ENCODE data around the gene PRDM11. TPM values are rescaled to one million over a fixed set of nuclear protein-coding genes. Genes with fewer than 3 reads are reported as not detected.

Gene PRDM11
- total and polyA plus RNA-seq, 2 donors from 2014 or later = 2.9 to 22.5 TPM

DNA sequence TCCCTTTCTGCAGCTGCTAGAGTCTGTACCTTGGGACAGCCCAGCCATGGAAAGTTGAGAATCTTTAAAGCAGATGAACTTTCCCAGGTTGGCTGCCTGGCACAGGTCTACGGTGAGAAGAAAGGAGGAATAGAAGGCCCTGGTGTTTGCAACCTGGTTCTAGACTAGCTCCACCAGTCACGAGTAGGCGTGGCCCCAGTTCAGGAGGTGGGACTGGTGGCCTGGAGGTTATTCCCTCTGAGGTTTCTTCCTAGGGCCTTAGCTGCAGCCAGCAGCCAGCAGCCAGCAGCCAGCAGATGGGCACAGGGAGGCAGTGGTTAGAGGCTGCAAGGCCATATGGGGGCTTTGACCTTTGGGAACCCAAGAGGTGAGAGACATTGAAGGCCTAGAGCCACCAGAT is 40.9 kb downstream of the PRDM11 start:
- intact Hi-C loops (cut with DNase I) = no loop called here
- Histone ChIP-seq H3K27me3 (ENCODE audit: control insufficient read depth, insufficient read depth, low read length) (no peaks in the 10 kb centered on the region), H3K27ac (ENCODE audit: low read depth in 2 of 2, low read length in 2 of 2) (no peak overlapping the region), H3K4me3 (ENCODE audit: low read length in 3 of 3) (no peak overlapping the region), H3K9ac (ENCODE audit: low read length in 3 of 3) (no peak overlapping the region), H3K9me3 (ENCODE audit: control insufficient read depth in 2 of 3, insufficient read depth in 1 of 3, low read length in 3 of 3) (no peaks in the 10 kb centered on the region), H3K4me1 (ENCODE audit: control insufficient read depth in 2 of 3, insufficient read depth in 2 of 3, low read depth in 1 of 3, low read length in 3 of 3) (no peaks in the 10 kb centered on the region), H3K36me3 (ENCODE audit: control insufficient read depth in 2 of 3, insufficient read depth in 3 of 3, low read length in 3 of 3) (peaks cover 13 to 14% (median 13%) of the 10 kb centered on the region in 3 donors)
- no peak for DNase-seq
- TF ChIP-seq, protein P1, sequence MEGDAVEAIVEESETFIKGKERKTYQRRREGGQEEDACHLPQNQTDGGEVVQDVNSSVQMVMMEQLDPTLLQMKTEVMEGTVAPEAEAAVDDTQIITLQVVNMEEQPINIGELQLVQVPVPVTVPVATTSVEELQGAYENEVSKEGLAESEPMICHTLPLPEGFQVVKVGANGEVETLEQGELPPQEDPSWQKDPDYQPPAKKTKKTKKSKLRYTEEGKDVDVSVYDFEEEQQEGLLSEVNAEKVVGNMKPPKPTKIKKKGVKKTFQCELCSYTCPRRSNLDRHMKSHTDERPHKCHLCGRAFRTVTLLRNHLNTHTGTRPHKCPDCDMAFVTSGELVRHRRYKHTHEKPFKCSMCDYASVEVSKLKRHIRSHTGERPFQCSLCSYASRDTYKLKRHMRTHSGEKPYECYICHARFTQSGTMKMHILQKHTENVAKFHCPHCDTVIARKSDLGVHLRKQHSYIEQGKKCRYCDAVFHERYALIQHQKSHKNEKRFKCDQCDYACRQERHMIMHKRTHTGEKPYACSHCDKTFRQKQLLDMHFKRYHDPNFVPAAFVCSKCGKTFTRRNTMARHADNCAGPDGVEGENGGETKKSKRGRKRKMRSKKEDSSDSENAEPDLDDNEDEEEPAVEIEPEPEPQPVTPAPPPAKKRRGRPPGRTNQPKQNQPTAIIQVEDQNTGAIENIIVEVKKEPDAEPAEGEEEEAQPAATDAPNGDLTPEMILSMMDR (IDR thresholded peaks at IDR 0.05; ENCODE audit: borderline replicate concordance, extremely low read depth, insufficient read depth) = no peak
- no peak for FAIRE-seq

DNA sequence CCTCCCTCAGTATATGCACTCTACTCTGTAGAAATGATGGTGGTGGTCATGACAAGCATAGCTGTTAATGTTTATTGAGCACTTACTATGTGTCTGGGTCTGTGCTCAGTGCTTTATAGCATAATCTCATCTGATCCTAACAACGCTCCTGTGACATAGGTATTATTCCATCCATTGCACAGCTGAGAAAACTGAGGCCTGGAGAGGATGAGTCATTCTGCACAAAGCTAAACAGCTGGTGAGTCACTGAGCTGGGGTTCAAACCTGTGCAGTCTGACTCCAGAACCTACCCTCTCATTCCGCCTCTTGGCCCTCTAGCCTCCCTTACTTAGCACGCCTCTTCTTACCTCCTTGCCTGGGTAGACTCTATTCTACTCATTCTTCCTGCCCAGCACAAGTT is 41.7 kb downstream of the PRDM11 start:
- intact Hi-C loops (cut with DNase I) = no loop called here
- Histone ChIP-seq H3K27me3 (ENCODE audit: control insufficient read depth, insufficient read depth, low read length) (no peaks in the 10 kb centered on the region), H3K27ac (ENCODE audit: low read depth in 2 of 2, low read length in 2 of 2) (no peak overlapping the region), H3K4me1 (ENCODE audit: control insufficient read depth in 2 of 3, insufficient read depth in 2 of 3, low read depth in 1 of 3, low read length in 3 of 3) (no peaks in the 10 kb centered on the region), H3K9me3 (ENCODE audit: control insufficient read depth in 2 of 3, insufficient read depth in 1 of 3, low read length in 3 of 3) (no peaks in the 10 kb centered on the region), H3K4me3 (ENCODE audit: low read length in 3 of 3) (no peak overlapping the region), H3K9ac (ENCODE audit: low read length in 3 of 3) (no peak overlapping the region), H3K36me3 (ENCODE audit: control insufficient read depth in 2 of 3, insufficient read depth in 3 of 3, low read length in 3 of 3) (peaks cover 13 to 14% (median 14%) of the 10 kb centered on the region in 3 donors)
- FAIRE-seq (no peak), DNase-seq (no peak)
- TF ChIP-seq, protein P1 (IDR thresholded peaks at IDR 0.05; ENCODE audit: borderline replicate concordance, extremely low read depth, insufficient read depth) = no peak

DNA sequence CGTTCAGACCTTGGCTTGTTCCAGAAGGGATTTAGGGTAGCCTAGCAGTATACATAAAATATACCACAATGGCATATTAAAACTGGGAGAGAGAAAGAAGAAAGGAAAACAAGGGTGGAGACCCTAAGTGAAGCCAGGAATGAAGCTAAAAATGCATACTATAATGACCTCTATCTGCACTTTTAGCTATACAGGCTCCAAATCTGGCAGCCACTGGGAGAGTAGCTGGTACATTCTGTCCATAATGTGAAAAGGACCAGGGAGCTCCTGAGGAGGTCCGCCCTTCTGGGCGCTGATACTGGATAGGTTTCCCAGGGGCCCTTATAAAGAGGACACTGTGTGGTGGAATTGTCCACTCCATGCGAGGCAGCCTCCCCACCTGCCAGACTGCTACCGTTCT is 42.8 kb downstream of the PRDM11 start:
- intact Hi-C loops (cut with DNase I) = no loop called here
- Histone ChIP-seq H3K9me3 (ENCODE audit: control insufficient read depth in 2 of 3, insufficient read depth in 1 of 3, low read length in 3 of 3) (no peaks in the 10 kb centered on the region), H3K4me1 (ENCODE audit: control insufficient read depth in 2 of 3, insufficient read depth in 2 of 3, low read depth in 1 of 3, low read length in 3 of 3) (no peaks in the 10 kb centered on the region), H3K36me3 (ENCODE audit: control insufficient read depth in 2 of 3, insufficient read depth in 3 of 3, low read length in 3 of 3) (peaks cover 6 to 11% (median 8%) of the 10 kb centered on the region in 3 donors), H3K27ac (ENCODE audit: low read depth in 2 of 2, low read length in 2 of 2) (no peak overlapping the region), H3K4me3 (ENCODE audit: low read length in 3 of 3) (no peak overlapping the region), H3K27me3 (ENCODE audit: control insufficient read depth, insufficient read depth, low read length) (no peaks in the 10 kb centered on the region), H3K9ac (ENCODE audit: low read length in 3 of 3) (no peak overlapping the region)
- FAIRE-seq (no peak), DNase-seq (no peak)
- TF ChIP-seq, protein P1 (IDR thresholded peaks at IDR 0.05; ENCODE audit: borderline replicate concordance, extremely low read depth, insufficient read depth) = no peak

DNA sequence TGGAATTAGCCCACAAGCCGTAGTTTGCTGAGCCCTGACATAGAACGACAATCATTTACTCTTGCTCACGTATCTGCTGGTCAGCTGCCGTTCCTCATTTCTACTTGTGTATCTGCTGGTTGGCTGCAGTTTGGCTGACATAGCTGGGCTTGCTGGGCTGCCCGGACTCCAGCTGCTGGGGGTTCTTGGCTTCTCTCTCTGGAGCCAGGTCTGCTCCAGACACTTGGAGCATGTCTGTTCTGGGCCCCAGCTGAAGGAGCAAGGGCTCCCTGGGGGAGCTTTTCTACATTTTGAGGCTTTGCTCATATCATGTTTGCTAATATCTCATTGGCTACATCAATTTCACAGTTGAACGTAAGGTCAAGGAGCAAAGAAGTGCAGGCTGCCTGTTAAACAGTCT is 47.3 kb downstream of the PRDM11 start:
- no peak overlapping the region for H3K27ac ChIP-seq (ENCODE audit: low read depth in 2 of 2, low read length in 2 of 2)

More for the DNA sequence above, 47.3 kb downstream of the PRDM11 start:
- TF ChIP-seq, protein P1 (IDR thresholded peaks at IDR 0.05; ENCODE audit: borderline replicate concordance, extremely low read depth, insufficient read depth) = no peak
- Histone ChIP-seq H3K9ac (ENCODE audit: low read length in 3 of 3) (no peak overlapping the region), H3K36me3 (ENCODE audit: control insufficient read depth in 2 of 3, insufficient read depth in 3 of 3, low read length in 3 of 3) (peaks cover 0 to 7% (median 0%) of the 10 kb centered on the region in 3 donors), H3K4me1 (ENCODE audit: control insufficient read depth in 2 of 3, insufficient read depth in 2 of 3, low read depth in 1 of 3, low read length in 3 of 3) (no peaks in the 10 kb centered on the region), H3K27me3 (ENCODE audit: control insufficient read depth, insufficient read depth, low read length) (no peaks in the 10 kb centered on the region), H3K4me3 (ENCODE audit: low read length in 3 of 3) (no peak overlapping the region), H3K9me3 (ENCODE audit: control insufficient read depth in 2 of 3, insufficient read depth in 1 of 3, low read length in 3 of 3) (no peaks in the 10 kb centered on the region)
- FAIRE-seq (no peak), DNase-seq (no peak)
- intact Hi-C loops (cut with DNase I) = no loop called here
